ENCODE measurements around the gene SETD5. TPM values are rescaled to one million over a fixed set of nuclear protein-coding genes. Genes with fewer than 3 reads are reported as not detected.

The SETD5 gene
- total RNA-seq, 2 donors from 2014 or later: 158 to 173 TPM

DNA sequence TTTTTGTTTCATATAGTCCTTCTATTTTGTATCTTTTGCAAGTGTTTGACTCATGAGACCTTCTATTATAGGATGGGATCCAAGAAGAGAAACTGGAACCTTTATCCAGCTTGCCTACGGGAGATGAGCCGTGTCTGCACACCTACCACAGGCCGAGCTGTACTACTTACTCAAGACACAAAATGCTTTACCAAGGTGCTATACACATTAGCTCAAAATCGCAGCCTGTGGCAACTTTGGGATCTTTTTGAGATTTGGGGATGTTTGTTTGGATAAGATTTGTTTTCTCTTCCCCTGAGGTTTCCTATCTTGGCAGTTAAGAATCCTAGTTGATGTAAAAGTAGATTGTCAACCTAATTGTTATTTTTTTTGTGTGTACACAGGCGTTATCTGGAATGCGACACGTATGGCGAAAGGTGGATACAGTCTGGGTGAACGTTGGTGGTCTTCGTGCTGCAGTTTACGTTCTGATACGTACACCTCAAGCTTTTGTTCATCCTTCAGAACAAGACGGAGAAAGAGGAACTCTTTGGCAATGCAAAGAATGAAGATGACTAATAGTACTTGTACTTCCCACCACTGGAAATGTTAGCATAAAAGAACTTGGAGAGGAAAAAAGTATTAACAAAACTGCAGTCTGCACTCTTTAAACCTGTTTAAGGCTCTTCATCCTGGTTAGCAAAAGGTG, 13.1 kb upstream of the SETD5 start:
- peak overlapping the region; percentile 70 for H3K27ac Mint-ChIP-seq
- no peaks in the 10 kb centered on the region for H3K9me3 Mint-ChIP-seq
- ATAC-seq (replicated peaks in 1 of 2) (no peak), DNase-seq (no peak)
- H3K4me1 Mint-ChIP-seq (ENCODE audit: low read depth): peaks cover 22% of the 10 kb centered on the region
- H3K27me3 Mint-ChIP-seq (ENCODE audit: low read depth): no peaks in the 10 kb centered on the region
- H3K36me3 Mint-ChIP-seq (ENCODE audit: insufficient read depth in 2 of 2): peaks cover 11 to 38% of the 10 kb centered on the region in 2 donors
- H3K4me3 Mint-ChIP-seq: no peak overlapping the region

DNA sequence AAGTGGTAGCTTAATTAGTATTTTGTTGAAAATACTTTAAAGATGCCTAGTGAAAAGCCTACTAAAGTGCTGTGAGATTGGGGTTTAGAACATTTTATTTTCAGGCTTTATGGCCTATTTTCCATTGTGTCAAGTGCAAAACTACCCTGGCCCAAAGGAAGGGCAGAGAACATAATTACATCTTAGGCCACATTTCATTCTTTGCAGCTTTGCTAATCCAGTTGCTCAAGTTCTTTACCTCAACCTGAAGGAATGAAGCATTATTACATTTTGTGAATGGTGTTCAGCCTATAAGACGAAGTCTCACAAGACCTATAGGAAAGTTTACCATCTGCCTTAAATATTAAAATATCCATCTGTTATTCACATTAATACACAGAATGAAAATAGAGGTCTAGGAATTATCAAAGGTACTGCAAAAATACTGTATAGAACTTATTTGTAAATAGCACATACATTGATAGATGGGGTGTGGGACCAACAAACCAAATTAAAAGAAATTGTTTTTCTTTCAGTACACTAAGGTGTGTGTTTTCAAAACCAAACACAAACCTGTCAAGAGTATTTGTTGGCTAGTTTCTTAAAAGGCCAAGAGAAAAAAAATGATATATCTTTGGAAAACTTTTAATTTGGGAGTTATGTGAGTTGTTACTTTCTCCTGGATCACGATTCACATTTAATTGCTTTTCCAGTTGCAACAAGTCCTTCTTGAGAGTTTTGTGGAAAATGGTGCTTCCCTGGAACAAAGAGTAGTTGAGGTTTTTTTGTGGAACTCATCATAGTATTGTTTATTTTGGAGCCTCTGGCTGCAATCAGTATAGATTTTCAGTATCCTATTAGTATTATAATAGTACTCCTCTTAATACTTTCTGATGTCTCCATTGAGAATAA, 12.0 kb upstream of the SETD5 start:
- peak overlapping the region; percentile 46 for H3K27ac Mint-ChIP-seq
- H3K36me3 Mint-ChIP-seq (ENCODE audit: insufficient read depth in 2 of 2): peaks cover 13 to 41% of the 10 kb centered on the region in 2 donors
- H3K4me1 Mint-ChIP-seq (ENCODE audit: low read depth): peaks cover 19% of the 10 kb centered on the region
- ATAC-seq (replicated peaks in 1 of 2) (no peak), DNase-seq (no peak)
- H3K27me3 Mint-ChIP-seq (ENCODE audit: low read depth): no peaks in the 10 kb centered on the region
- H3K9me3 Mint-ChIP-seq: no peaks in the 10 kb centered on the region
- H3K4me3 Mint-ChIP-seq: no peak overlapping the region

DNA sequence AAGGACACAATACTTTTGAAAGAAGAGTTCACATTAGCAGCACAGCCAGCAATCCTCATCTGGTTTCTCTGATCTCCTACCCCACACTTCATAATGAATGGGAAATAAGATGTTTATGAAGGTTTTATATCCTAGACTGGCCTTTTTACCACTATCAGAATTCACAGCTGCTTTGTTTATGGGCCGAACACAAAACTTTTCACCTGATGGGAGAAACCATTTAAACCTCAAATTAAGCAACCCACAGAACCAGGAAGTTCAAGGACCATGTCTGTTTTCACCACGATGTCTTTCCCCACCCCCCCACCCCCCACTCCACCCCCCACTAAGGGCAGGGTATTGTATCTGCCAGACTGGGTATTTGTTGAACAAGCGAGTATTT, 11.3 kb upstream of the SETD5 start:
- peaks cover 16 to 46% of the 10 kb centered on the region in 2 donors for H3K36me3 Mint-ChIP-seq (ENCODE audit: insufficient read depth in 2 of 2)
- no peak overlapping the region for H3K4me3 Mint-ChIP-seq
- ATAC-seq (replicated peaks in 1 of 2): no peak
- peak overlapping the region; percentile 85 for H3K27ac Mint-ChIP-seq
- peaks cover 26% of the 10 kb centered on the region for H3K4me1 Mint-ChIP-seq (ENCODE audit: low read depth)
- H3K27me3 Mint-ChIP-seq (ENCODE audit: low read depth): no peaks in the 10 kb centered on the region
- H3K9me3 Mint-ChIP-seq: no peaks in the 10 kb centered on the region
- DNase-seq: no peak

DNA sequence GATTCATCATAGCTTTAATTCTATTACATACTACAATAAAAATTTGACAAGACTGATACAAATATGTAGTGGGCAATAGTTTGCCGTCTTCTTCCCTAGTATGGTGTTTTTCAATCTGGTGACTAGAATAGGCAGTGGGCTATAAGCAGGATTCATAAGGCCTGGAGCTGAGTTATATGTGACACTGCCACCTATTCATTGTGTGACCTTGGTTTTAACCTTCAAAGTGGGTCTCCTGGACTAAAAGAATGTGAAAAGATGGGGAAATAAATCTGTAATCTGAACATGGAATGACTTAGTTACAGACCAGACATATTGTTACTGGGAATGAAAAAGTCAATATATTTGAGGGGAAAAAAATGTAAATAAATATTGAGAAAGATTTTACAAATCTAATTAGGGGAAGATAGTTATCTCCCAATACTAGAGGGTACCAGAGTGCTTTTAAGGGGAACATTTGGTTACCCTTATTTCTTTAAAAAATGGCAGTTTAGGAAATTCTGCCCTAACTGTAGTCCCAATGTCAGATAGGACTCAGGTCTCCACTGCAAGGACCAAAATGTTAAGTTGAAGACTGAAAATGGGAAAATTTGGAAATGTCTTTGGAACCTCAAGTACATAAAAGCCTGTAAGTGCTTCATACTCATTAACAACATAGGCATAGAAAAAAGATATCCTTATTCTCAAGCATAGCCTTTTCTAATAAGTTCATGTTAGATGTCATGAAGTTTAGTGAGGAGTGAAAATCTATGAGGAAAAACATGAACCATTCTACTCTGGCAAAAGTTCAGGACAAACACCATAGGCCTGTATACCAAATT, 10.7 kb upstream of the SETD5 start:
- no peaks in the 10 kb centered on the region for H3K27me3 Mint-ChIP-seq (ENCODE audit: low read depth)
- H3K4me3 Mint-ChIP-seq: no peak overlapping the region
- H3K27ac Mint-ChIP-seq: peak overlapping the region; percentile 85
- H3K9me3 Mint-ChIP-seq: no peaks in the 10 kb centered on the region
- no peak for DNase-seq
- H3K4me1 Mint-ChIP-seq (ENCODE audit: low read depth): peaks cover 32% of the 10 kb centered on the region
- ATAC-seq (replicated peaks in 1 of 2): no peak
- H3K36me3 Mint-ChIP-seq (ENCODE audit: insufficient read depth in 2 of 2): peaks cover 19 to 49% of the 10 kb centered on the region in 2 donors

DNA sequence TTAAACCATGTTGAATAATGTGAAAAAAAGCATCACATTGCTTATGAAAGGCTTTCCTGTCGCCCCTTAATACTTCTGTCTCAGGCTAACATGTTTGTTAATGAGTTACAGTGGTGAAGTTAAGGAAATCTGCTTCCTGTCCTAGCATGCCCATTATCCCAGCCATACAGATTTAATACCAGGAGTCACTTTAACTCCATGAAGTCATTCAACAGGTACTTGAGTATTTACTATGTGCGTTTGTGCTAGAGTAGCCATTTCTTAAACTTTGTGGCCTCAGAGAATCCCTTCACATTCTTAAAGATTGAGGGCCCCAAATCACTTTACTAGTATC, 10.1 kb upstream of the SETD5 start:
- Mint-ChIP-seq H3K27me3 (ENCODE audit: low read depth) (no peaks in the 10 kb centered on the region), H3K4me3 (no peak overlapping the region), H3K27ac (peak overlapping the region; percentile 85), H3K4me1 (ENCODE audit: low read depth) (peaks cover 38% of the 10 kb centered on the region), H3K36me3 (ENCODE audit: insufficient read depth in 2 of 2) (peaks cover 20 to 53% of the 10 kb centered on the region in 2 donors), H3K9me3 (no peaks in the 10 kb centered on the region)
- ATAC-seq (replicated peaks in 1 of 2) (no peak), DNase-seq (no peak)

DNA sequence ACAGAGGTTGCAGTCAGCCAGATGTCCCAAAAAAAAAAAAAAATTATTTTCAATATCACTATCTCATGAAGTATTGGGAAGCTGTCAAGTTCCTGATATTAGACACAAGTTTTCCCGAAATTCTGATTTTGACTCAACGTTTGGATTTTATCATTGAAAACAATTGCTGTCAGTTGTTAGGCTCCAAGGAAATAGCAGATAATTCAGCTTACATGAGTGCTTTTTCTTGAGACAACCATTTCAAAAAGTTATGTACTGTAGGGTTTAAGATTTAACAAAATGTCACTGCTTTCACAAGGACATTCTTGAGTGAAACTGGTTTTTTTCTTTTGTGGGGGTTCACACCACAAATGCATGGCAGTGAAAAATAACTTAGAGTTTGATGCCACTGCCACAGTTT, 9.3 kb upstream of the SETD5 start:
- Mint-ChIP-seq H3K36me3 (ENCODE audit: insufficient read depth in 2 of 2) (peaks cover 20 to 51% of the 10 kb centered on the region in 2 donors), H3K4me3 (no peak overlapping the region), H3K4me1 (ENCODE audit: low read depth) (peaks cover 46% of the 10 kb centered on the region), H3K27ac (no peak overlapping the region), H3K9me3 (no peaks in the 10 kb centered on the region), H3K27me3 (ENCODE audit: low read depth) (no peaks in the 10 kb centered on the region)
- DNase-seq (no peak), ATAC-seq (replicated peaks in 1 of 2) (no peak)

DNA sequence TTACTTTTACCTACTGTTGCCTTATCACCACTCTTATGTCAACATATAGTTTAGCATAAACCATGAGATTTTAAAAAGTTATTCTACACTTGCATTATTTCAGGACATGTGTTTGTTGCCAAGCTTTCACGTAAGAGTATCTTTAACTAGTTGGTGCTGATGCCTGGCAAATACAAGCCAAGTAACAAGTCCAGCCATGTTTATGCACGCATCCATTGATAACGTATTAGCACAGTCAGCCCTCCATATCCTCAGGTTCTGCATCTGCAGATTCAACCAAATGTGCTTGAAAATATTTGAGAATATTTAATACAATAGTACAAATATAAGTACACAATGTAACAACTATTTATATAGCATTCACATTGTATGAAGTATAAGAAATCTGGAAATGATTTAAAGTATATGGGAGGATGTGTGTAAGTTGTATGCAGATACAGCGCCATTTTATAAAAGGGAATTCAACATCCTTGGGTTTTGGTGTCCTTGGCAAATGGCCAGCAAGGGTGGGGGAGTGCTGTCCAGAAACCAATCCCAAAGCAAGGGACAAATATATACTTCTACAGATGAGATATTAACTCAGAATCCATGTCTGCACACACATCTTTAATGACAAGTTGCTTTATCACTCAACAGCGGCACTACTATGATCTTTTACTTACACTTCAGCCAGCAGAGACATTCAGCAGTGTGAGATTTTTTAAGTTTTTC, 8.7 kb upstream of the SETD5 start:
- no peak for DNase-seq
- no peaks in the 10 kb centered on the region for H3K9me3 Mint-ChIP-seq
- no peaks in the 10 kb centered on the region for H3K27me3 Mint-ChIP-seq (ENCODE audit: low read depth)
- H3K4me1 Mint-ChIP-seq (ENCODE audit: low read depth): peaks cover 51% of the 10 kb centered on the region
- ATAC-seq (replicated peaks in 1 of 2): no peak
- H3K4me3 Mint-ChIP-seq: no peak overlapping the region
- peaks cover 20 to 56% of the 10 kb centered on the region in 2 donors for H3K36me3 Mint-ChIP-seq (ENCODE audit: insufficient read depth in 2 of 2)
- peak overlapping the region; percentile 59 for H3K27ac Mint-ChIP-seq

DNA sequence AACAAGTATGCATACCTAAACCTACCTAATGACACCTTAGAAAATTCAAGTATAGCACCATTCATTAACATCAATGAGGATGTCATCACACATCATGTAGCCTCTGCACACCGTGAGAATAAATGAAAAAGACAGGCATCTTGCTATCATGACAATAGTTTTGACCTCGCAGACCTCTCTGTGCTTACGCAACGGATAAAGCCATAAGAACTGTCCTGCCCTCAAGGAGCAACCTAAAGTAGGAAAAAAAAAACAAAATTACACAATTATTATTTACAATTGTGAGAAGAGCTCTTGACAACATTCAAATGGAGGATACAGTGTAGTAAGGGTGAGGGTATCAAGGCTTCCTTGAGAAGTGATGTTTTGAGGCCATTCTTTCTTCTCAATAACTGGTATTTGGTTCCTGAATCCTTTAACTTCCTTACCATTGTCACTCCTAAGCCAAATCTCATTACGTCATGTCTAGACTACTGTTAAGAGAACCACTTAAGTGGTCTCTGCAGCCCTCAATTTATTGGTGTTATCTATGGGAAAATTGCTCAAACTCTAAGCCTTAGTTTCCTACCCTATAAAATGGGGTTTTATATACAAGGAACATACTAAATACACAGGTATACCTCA, 7.0 kb upstream of the SETD5 start:
- no peak for ATAC-seq (replicated peaks in 1 of 2)
- Mint-ChIP-seq H3K4me3 (no peak overlapping the region), H3K9me3 (no peaks in the 10 kb centered on the region), H3K27me3 (ENCODE audit: low read depth) (no peaks in the 10 kb centered on the region), H3K4me1 (ENCODE audit: low read depth) (peaks cover 60% of the 10 kb centered on the region), H3K36me3 (ENCODE audit: insufficient read depth in 2 of 2) (peaks cover 22 to 60% of the 10 kb centered on the region in 2 donors), H3K27ac (peak overlapping the region; percentile 97)
- DNase-seq: no peak

DNA sequence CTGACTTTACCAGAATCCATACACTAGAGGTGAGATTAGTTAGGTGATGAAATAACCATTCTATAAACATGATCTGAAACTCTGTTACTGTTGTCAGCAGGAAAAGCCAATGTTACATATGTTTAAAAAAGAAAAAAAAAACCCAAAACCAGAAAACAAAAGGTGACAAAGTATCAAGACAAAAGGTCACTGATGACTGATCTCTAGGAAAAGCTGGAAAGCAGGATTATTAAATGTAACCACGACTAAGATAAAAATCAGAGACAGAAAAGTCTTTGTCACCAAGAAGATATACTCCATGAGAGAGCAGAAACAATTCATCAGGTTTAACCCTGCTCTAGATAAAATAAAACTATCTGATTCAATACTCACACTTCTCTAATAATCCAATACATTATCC, 5.4 kb upstream of the SETD5 start:
- Mint-ChIP-seq H3K27ac (peak overlapping the region; percentile 97), H3K36me3 (ENCODE audit: insufficient read depth in 2 of 2) (peaks cover 21 to 56% of the 10 kb centered on the region in 2 donors), H3K27me3 (ENCODE audit: low read depth) (no peaks in the 10 kb centered on the region), H3K9me3 (no peaks in the 10 kb centered on the region), H3K4me1 (ENCODE audit: low read depth) (peaks cover 68% of the 10 kb centered on the region), H3K4me3 (peak overlapping the region in 1 of 2 donors; percentile 63)
- ATAC-seq (replicated peaks in 1 of 2): no peak
- no peak for DNase-seq

DNA sequence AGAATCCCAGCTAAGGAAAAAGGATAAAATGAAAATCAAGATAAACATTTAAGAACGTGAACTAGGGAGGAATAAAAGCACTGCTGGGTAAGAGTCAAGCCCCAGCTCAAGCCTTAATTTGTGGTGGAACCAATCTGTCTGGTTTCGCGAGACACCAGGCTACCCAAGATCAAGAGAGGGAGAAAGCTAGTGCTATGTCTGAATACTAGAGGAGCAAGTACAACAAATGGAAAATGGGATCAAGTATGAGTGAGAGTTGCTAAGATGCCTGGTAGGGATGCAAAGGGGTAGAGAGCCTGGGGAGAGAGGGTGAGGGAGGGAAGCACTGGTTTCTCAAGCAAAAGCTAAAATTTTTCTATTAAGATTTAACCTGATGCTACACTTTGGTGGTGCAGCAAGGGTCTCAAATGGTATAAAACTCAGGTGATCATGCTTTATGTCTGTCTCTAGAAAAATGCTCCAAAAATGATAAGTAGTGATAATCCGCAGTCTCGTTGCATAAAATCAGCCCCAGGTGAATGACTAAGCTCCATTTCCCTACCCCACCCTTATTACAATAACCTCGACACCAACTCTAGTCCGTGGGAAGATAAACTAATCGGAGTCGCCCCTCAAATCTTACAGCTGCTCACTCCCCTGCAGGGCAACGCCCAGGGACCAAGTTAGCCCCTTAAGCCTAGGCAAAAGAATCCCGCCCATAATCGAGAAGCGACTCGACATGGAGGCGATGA, 1.7 kb upstream of the SETD5 start:
- Mint-ChIP-seq H3K4me3 (peak overlapping the region; percentile 91 to 97), H3K9me3 (no peaks in the 10 kb centered on the region), H3K27me3 (ENCODE audit: low read depth) (no peaks in the 10 kb centered on the region), H3K36me3 (ENCODE audit: insufficient read depth in 2 of 2) (peaks cover 27 to 52% of the 10 kb centered on the region in 2 donors), H3K4me1 (ENCODE audit: low read depth) (peaks cover 72% of the 10 kb centered on the region), H3K27ac (peak overlapping the region; percentile 93)
- no peak for DNase-seq
- ATAC-seq (replicated peaks in 1 of 2): no peak

DNA sequence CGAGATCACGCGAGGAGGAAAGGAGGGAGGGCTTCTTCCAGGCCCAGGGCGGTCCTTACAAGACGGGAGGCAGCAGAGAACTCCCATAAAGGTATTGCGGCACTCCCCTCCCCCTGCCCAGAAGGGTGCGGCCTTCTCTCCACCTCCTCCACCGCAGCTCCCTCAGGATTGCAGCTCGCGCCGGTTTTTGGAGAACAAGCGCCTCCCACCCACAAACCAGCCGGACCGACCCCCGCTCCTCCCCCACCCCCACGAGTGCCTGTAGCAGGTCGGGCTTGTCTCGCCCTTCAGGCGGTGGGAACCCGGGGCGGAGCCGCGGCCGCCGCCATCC, 1.1 kb upstream of the SETD5 start:
- no peaks in the 10 kb centered on the region for H3K27me3 Mint-ChIP-seq (ENCODE audit: low read depth)
- H3K36me3 Mint-ChIP-seq (ENCODE audit: insufficient read depth in 2 of 2): peaks cover 25 to 49% of the 10 kb centered on the region in 2 donors
- ATAC-seq (replicated peaks in 1 of 2) (peak; percentile 36 to 41), DNase-seq (peak; percentile 79 to 86)
- H3K4me3 Mint-ChIP-seq: peak overlapping the region; percentile 91 to 97
- H3K9me3 Mint-ChIP-seq: no peaks in the 10 kb centered on the region
- H3K4me1 Mint-ChIP-seq (ENCODE audit: low read depth): peaks cover 72% of the 10 kb centered on the region
- peak overlapping the region; percentile 93 for H3K27ac Mint-ChIP-seq

Measured in activated T-cell treated with anti-CD3 and anti-CD28 coated beads, Interleukin-2, amount 50 U/mL, for 72 hours (primary cell).